Hematopoietic multipotent progenitor cell treated with erythropoietin and hydrocortisone succinate and interleukin-3 and kit ligand, for 4 days (in vitro differentiated cells): ENCODE results near the gene NFIX.

ENCODE experiments used
- DNase-seq: peaks from one replicate; pipeline ENCODE4 v3.0.0-alpha.2; 2015

NFIX gene

DNA sequence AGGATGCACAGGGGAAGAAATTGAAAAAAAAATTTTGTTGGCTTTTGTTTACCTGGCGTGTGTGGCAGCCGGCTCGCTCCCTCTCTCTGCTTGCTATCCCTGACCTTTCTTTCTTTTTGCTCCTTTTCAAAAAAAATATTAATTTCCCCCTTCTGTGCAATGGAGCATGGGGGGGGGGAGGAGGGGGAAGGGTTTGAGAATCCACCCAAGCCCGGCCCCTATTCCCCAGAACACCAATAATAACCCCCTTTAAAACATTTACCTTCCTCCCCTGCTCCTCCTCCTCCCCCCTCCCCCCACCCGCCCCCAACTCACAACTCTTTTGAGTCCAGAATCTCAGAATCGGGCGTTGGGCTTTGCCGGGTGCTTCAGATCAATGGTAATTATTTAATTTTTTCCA, 28.4 kb downstream of the NFIX start:
- peak; percentile 34 for DNase-seq

DNA sequence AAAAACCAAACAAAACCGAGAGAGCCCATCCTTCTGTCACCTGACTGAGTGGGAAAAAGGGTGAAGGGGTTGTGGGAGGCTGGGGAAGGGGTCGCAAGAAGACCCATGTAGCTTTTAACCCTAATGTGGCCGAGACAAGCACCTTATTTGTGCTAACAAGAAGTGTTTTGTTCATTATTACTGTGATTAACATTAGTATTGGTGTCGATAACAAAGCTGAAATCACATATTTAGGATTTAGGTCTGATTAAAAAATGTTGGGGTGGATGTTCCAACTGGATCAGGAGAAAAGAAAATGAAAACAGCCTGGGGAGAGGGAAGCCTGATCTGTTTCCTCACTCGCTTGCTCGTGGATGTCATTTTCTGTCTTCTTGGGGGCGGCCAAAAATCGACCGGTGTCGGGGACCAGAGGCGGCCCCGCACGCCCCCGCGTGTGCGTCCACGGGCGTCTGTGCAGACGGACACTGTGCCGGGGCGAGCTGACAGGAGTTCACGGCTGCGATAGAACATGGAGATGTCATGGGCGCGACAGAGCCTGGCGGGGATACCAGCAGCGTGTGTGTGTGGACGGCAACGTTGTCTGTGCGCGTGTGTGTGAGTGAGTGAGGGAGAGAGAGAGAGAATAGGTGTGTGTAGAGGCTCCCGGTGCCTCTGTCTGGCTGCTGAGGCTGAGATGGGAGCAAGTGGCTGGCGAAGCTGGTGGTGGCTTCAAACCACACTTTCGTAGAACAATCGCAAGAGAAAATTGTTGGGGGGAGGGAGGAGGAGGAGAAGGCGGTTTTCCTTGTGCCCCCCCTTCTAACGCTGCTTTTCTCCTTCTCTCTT, 29.1 kb downstream of the NFIX start:
- peak; percentile 30 for DNase-seq

DNA sequence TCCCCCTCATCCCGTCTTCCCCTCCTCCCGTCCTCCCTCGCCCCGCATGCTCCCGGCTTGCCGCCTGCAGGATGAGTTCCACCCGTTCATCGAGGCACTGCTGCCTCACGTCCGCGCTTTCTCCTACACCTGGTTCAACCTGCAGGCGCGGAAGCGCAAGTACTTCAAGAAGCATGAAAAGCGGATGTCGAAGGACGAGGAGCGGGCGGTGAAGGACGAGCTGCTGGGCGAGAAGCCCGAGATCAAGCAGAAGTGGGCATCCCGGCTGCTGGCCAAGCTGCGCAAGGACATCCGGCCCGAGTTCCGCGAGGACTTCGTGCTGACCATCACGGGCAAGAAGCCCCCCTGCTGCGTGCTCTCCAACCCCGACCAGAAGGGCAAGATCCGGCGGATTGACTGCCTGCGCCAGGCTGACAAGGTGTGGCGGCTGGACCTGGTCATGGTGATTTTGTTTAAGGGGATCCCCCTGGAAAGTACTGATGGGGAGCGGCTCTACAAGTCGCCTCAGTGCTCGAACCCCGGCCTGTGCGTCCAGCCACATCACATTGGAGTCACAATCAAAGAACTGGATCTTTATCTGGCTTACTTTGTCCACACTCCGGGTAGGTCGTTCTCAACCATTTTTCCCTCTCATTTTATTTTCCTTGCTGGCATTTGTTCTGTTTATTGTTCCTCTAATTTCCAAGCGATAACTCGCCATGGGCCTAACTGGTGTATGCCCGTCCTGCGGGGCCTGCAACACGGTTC, 29.8 kb downstream of the NFIX start:
- DNase-seq: no peak

DNA sequence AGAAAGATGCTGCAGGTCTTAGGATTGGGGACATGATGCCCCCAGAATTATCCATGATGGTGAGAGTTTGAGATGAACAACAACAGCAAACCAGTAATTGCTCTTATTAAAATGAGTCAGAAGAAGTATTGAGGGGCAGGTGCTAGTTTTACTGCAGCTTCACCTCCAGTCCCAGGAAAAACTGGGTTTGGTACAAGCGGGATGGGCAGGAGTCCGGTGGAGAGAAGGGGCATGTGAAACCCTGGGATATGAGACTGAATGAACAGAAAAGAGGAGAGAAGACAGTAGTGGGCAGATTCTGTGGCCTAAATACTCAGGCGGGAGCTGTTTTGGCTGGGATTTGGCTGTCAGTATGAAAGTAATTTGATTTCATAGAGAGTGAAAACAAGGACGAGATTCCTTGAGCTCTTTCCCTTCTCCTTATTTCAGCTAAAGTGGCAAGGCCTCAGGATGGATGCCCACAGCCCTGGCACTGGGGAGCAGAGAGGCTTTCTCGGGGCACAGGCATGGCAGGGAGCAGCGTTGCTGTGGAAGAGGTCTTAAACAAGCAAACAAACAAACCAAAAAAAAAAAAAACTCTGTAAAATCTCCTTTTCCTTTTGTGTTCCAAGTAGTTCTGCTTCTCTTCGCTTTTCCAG, 30.7 kb downstream of the NFIX start:
- DNase-seq: no peak

DNA sequence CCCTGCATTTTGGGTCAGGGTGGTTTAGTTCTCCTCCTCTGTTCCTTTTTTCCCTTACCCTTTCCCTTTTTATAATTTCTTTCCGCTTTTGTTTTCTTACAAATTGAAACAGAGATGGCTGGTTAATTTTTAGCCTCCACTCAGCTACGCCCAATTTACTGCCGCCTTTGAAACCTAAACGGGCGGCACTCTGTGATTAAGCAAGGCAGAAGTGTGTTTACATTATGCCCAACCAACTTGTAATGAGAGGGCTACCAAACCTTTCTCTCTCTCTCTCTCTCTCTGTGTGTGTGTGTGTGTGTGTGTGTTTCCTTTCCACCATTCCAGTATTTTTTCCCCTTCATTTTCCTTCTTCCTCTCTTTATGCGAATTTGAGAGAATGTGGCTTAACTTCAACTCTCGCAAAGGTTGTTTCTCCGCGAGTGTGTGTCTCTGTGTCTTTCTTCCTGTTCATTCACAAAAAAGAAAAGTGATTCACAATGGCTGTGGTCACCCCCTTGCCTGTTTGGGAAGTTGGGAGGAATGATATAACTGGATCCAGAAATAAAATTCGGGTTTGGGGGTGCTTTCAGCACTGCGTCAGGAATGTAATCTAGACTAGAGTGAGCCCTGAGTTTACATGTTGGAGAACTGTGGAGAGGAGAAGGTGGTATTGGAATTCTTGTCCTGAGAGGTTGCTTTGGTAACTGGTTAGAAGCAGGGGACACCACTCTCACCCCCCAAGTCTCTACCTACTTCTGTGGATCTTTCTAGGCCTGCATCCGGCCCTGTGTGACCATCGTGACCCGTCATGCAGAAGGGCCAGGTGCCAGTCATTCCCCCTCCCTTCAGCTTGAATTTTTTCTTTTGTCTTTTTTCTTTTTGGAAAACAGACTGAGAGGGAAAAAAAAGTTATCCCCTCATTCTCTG, 31.4 kb downstream of the NFIX start:
- no peak for DNase-seq

DNA sequence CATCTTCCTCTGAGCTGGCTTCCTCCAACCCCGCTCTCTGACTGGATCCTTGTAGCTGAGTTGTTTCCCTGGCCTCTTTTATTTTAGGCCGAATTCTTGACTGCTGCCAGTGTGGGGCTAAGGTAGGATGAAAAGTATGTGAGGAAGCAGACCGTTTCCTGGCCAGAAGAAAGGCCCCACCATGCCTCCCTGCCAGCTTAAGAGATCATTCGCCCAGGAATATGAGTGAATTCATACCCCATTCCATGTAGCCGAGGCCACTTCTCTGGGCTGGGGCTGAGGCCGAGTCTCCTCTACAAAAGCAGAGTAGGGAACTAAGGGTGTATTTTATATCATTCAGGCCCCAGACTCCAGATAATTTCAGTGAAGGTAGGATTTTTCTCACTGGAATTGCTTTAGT, 32.3 kb downstream of the NFIX start:
- no peak for DNase-seq

DNA sequence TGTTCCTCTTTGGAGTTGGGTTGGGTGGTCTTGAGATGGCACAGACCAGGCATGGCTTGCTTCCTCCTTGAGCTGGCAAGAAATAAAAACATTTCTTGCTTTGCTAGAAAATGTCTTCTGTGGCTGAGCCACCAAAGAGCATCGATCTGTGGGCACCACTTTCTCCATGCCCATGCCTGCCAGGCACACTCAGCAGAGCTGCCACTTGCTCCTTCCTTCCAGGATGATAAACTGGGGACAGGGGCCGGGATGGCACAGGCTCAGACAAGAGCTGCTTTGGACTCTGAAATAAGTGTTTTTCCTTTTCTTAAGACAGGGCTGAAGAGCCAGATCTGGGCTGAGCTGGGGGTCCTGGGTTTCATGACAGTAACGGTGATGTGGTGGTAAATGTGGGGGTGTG, 32.8 kb downstream of the NFIX start:
- no peak for DNase-seq

DNA sequence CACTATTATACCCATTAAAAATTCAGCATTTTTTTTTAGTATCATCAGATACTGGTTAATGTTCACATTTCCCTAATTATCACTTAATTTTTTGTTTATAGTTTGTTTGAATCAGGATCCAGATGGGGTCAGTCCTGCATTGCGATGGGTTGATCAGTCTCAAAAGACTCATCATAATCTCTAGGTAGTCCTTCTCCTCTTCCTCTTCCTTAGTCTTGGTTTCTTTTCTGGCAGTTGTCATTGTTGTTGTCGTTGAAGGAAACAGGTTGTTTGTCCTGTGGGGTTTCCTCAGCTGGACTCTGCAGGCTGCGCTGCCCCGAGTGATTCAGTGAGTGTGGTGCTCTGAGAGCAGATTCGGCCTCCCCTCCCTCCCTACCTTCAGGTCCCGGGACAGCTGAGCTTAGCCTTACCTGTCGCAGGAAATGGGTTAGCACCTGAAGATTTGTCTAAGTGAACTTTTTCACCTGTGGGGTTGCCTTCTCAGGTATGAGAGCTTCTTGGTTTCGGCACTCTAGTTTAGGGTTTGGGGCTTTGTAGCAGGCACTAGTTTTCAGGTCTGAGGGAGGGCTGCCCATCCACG, 34.1 kb downstream of the NFIX start:
- no peak for DNase-seq

DNA sequence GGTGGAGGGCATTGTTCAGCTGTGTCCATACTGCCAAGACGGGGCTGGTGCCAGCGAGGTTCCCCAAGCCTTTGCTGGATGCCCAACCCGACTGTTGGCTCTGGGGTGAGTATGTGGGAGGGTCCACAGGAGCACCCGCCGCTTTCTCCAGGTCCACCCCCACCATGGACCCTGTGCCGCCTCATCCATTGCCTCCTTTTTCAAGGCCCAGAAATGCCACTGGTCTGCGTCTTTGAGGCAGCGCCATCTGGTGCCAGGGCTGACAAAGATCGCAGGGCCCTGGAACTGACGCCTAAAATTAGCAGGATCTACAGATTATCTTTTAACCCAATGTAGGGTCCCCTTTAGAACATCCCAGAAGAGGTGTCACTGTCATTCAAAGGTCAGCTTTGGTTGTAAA, 34.6 kb downstream of the NFIX start:
- DNase-seq: peak; percentile 70

DNA sequence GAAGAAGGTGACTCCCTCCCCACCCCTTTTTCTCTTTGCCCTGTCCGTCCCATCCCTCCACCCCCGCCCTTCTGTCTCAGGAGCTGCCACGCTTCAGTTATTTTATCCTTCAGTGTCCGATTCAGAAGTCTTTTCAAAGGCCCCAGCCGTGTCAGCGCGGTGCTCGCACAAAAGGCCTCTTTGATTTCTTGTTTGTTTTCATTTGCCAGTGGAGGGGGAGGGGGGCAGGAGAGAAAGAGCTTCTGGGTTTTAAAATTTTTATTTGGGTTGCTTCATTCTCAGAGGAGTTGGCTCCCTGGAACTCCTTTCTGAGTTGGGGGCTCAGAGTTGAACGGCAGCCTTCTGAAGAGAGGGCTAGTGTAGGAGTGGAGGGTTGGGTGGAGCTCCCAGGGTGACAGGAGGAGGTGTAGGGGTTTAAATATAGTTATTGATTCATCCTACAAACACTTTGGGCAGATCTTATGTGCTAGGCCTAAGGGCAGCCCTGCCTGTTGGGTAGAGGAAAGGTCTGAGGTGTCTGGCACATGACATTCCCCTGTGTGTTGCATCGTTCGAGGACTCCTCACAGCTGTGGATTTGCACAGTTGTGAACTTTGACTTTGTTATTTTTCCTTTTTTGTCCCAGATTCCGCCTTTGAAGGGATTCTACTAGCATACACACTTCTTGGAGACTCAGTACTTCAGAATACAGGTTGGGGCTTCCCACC, 36.8 kb downstream of the NFIX start:
- no peak for DNase-seq

DNA sequence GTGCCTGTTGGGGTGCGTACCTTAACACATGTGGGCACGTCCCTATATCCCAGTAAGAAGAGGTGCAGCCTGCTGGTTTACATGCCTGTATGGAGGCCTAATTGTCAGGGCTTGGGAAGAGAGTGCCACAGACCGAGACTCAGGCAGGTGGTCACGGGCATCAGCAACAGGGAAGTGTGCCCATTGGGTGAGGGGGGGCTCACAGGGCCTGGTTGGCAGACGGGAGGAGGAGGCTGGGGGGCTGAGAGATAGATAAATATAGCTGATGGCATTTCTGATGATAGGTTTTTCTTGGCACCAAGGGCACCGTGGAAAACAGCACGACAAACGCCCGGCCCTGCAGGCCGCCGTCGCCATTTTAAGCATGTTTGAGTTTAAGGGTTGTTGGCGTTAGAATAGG, 37.6 kb downstream of the NFIX start:
- DNase-seq: no peak

DNA sequence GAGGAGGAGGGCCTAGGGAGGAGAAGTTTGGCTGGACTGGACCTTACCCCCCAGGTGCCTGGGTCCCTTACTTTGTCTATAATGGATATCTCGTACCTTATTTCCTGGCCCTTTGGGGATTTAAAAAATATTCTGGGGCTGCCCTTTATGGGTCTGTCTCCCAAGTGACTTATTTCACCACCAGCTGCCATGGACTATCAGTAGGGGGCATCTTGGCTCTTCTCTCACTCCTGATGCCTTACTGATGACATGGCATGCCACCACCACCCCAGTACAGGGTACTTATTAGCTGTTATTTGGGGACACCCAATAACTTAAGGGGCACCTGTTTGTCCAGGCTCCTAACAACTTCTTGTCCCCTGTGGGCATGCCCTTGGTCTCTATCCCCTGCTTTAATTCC, 38.0 kb downstream of the NFIX start:
- DNase-seq: peak; percentile 68

DNA sequence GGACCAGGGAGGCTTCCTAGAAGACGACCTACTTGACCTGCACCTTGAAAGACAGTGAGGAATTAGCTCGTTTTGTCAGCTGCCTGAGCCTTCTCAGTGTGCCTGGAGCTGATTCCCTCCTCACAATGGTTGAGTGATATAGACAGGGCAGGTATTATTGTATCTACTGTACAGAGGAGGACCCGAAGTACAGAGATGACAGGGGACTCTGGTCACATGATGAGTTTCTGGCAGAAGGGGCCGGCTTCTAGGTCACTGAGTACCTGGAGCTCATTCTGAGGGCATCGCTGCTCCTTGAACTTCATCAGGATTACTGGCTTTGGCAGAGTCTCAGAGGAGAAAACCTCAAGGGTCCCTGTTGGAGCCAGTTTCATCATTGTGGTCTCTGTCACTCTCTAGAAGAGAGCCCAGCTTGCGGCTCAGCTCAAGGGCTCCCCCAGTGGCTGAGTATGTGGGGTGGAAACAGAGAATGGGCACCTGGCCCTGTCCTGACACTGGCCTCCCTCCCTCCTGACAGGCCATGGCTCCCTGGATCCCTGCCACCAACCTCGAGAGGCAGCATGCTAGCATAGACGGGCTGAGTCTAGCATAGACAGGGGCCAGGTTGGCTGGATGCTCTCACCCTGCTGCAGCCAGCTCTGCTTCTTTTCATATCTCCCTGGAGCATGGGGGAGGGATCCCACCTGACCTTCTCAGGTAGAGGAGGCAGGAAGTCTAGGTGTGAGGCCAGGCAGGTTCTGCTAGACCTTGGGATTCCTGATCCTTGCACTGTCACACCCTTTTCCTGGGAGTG, 38.7 kb downstream of the NFIX start:
- peak; percentile 85 for DNase-seq

DNA sequence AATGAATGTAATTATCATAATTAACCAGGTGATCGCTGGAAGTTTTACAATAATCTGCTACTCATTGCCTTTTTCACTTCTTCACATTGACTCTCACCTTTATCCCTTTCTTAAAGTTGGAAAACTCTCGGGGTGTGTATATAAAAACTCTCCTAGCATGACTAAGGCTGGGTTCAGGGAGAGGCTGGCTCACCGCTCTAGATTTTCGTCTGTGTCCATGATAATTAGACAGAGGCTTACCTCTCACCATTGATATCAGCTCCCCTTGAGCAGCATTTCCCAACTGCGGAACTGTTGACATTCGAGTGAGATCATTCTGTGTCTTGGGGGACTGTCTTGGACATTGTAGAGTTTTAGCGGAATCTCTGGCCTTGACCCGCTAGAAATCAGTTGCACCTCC, 39.4 kb downstream of the NFIX start:
- DNase-seq: no peak

DNA sequence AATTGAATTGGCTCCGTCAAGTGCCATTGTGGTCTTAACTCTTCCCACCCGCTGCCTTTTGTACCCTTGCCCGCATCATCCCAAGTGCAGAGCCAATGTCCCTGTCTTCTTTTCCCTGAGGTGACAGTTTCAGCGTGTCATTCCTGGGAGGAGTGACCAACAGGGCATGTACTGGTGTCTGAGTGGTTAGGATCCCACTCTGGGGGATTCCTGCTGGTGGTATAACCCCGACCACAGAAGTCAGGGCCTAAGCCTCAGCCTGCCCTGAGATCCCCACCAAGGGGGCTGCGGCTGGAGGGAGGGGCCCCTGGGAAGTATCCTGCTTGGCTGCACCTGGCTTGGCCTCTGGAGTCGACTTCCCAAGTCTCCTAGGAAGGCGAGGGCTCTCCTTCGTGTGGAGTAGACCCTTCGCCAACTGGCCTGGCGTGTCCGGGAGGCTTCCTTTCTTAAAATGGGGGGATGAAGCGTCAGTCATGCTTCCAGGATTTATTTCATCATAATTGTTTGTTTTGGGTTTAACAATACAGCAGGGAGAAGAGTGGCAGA, 40.6 kb downstream of the NFIX start:
- DNase-seq: no peak

DNA sequence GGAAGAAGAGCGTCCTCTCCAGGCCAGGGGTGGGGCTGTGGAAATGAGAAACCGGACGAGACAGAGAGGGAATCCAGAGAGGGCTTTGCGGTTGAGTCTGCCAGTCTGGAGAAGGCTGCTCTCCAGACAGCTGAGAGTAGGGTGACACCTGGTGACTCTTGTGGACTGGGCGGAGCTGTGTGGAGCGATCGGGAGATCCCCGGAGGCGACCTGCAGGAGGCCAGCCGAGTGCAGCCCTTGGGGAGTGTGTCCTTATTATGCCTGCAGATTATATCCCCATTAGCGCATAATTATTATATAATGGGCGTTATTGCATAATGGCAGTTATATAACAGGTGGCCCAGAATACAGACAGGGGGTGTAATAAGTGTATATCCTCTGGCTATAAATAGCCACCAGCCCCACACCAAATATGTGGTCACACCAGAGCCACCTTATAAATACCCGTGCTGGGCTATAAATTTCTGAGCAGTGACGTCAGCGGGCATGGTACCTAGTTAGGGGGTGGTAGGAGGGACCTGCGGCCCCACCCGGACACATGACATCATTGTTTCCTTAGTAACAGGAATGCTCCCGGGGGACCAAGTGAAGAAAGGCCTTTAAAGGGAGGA, 41.2 kb downstream of the NFIX start:
- DNase-seq: no peak

DNA sequence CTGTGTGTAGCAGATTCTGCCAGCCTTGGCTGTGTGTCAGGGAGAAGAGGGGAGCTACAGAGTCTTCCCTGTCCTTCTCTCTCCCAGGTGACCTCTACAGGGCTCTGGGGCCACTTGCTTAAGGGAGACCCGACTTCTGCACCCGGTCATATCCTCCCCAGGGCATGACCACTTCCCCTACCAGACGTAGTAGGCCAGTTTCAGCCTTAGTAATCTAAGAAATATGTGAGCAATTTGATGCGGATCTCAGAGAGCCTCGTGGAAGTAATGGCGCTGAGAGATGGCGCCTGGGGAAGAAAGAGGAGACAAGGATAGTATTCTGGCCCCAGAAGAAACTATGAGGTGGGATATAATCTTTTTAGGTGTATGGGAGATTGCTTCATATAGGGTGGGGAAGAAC, 41.9 kb downstream of the NFIX start:
- no peak for DNase-seq

DNA sequence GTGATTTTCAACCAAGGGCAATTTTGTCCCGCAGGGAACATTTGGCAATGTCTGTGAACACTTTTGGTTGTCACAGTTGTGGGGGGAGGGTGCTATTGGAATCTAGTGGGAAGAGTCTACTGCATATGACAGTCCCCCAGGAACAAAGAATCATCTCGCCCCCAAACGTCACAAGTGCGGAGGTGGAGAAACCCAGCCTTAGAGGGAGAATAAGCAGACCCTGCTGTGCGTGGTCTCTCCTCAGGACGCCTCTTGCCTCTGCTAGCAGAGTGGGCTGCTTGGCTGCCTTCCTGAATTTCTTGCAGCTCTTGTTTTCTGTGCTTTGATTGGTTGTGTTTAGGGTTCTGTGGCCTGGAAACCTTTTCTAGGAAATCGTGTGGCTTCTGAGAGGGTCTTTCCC, 42.5 kb downstream of the NFIX start:
- no peak for DNase-seq

DNA sequence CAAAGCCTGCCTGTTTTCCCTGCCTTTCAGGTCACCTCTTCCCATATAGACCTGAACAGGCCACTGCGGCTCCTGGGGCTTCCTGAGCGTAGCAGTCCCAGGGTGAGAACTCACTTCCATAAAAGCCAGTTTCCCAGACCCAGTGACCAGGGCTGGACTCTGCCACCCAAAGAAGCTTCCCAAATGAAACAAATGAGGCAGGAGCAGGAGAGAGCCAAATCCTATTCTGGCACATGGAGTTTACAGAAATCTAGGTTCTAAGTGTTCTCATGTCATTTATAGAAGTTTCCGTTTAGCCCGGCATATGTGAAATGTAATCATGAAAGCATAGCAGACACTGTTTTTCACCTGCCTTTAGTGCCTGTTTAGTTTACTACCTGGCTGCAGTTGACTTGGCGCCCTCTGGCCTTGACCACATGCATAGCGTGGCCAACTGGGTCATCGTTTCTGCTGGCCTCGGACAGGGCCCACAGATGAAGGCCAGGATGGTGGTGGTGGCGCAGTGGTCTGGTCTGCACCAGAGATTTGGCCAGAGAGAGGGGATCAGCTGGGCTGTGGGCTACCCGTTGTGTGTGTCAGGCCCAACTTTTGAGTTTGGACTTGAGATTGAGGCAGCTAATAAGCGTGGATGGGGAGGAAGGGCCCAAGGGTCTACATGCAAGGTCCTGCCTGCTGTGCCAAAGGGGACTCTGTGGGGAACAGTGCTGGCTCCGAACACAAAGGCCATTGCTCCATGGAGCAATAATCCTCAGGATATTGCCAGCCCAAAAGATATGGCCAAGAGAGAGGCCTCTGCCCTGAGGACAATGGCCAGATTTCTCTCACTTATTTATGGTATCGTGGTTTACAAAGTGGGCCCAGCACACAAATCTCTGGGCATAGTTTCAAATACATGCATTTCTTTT, 43.3 kb downstream of the NFIX start:
- no peak for DNase-seq
